NB4 (cell line): ENCODE results near the gene TLK1.
A peak's percentile ranks its signal among the peaks of the same experiment; 100 is the strongest.

ENCODE experiments used
- DNase-seq: peaks from one replicate; pipeline ENCODE4 v3.0.0; 2010; ENCODE audit warnings: low read depth
- H3K4me3 ChIP-seq: one replicate; pipeline ENCODE4 v1.5.1; 2011; ENCODE audit warnings: mild to moderate bottlenecking, low read depth, low read length, moderate library complexity
- CTCF ChIP-seq: IDR thresholded peaks from one replicate; pipeline ENCODE4 v1.5.1; 2012; ENCODE audit warnings: low read depth, low read length
- MYC ChIP-seq: IDR thresholded peaks from 2 replicates; pipeline ENCODE4 v1.6.1; 2011; ENCODE audit warnings: low read depth, low read length
- POLR2A ChIP-seq: IDR thresholded peaks from 2 replicates; pipeline ENCODE4 v1.6.1; 2011; ENCODE audit warnings: mild to moderate bottlenecking; ENCODE audit not compliant: insufficient read length; ENCODE audit errors: extremely low read depth
- TF ChIP-seq, protein P1 (sequence below): IDR thresholded peaks from 2 replicates; pipeline ENCODE4 v1.6.1; 2011; ENCODE audit warnings: low read depth, low read length

TLK1 gene

DNA sequence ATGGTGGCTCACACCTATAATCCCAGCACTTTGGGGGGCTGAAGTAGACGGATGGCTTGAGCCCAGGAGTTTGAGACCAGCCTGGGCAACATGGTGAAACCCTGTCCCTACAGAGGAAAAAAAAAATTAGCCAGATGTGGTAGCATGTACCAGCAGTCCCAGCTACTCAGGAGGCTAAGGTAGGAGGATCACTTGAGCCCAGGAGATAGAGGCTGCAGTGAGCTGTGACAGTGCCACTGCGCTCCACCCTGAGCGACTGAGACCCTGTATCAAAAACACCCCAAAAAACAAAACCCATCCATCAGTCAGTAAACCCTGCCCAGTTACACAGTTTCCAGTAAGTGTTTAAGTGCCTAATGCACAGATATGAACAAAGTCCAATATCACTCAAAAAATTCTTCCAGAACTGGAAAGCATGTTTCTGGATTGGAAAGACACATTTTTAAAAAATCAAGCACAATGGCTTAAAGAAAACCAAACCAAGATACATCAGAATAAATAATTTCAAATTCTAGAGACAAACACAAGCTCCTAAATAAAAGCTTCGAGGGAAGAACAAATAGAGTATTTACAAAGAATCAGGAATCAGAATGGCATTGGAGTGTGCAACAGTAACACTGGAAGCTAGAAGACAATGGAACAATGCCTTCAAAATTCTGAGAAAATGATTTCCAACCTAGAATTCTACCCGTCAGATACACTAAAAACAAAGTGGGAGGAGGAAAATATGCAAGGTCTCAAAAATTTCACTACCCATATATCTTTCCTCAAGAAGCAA is 72.4 kb downstream of the TLK1 start:
- TF ChIP-seq, protein P1, sequence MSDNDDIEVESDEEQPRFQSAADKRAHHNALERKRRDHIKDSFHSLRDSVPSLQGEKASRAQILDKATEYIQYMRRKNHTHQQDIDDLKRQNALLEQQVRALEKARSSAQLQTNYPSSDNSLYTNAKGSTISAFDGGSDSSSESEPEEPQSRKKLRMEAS: no peak
- TF ChIP-seq MYC: no peak
- no peak for TF ChIP-seq CTCF
- TF ChIP-seq POLR2A: no peak

GRCh38 chr2:171087547-171087946 is 73.1 kb downstream of the TLK1 start:
- no peak overlapping the region for H3K4me3 ChIP-seq
- no peak for DNase-seq
- TF ChIP-seq MYC: no peak
- no peak for TF ChIP-seq POLR2A
- TF ChIP-seq, protein P1: no peak
- TF ChIP-seq CTCF: no peak

More for the DNA sequence above, 72.4 kb downstream of the TLK1 start:
- DNase-seq: no peak
- no peak overlapping the region for H3K4me3 ChIP-seq

DNA sequence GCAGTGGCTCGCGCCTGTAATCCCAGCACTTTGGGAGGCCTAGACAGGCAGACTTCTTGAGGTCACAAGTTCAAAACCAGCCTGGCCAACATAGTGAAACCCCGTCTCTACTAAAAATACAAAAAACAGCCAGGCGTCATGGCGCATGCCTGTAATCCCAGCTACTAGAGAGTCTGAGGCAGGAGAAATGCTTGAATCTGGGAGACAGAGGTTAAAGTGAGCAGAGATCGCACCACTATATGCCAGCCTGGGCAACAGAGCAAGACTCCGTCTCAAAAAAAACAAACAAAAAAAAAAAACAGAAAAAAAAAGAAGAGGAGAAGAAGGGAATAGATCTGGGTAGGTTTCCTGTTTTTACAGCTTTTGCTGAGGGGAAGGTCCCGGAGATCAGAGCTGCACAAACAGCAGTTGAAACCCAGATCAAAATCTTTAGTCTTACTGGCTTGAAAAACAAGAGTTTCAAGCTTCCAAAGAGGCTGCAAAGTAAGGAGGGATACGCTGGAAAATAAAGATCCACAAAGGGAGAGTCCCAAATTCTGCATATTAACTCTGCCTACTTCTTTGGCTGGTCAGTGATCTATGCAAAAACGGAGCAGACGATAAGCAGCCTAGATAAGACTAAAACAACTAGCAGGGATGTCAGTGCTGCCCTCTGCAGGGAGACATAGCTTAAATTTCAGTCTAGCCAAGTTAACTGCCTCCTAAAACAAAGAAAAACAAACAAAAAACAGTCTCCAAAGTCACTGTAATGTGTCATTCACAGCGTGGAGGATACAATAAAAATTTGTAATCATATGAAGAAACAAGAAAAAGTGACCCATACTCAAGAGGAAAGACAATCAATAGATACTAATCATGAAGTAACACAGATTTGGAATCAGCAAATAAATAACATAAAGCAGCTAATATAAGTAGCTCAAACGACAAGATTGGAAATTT is 74.1 kb downstream of the TLK1 start:
- no peak overlapping the region for H3K4me3 ChIP-seq
- DNase-seq: peak; percentile 58
- no peak for TF ChIP-seq POLR2A
- peak; percentile 69 for TF ChIP-seq CTCF
- TF ChIP-seq MYC: no peak

DNA sequence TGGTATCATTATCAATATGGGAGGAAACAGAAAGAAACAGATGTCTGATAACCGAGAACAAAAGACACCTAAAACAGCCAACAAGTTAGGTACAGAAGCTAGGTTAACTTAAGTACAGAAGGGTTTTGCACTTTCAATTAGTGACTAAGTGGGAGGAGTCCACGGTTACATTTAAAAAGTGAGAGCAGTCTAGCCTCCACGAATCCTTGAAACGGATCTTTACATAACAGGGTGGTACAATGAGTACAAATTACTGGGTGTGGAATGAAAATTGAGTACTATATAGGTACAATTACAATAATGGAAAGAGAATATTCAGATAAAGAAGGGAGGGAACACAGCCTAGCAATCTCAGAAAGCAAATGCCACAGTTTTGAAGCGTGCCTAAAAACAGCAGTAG is 76.6 kb downstream of the TLK1 start:
- no peak for DNase-seq
- H3K4me3 ChIP-seq: no peak overlapping the region
- TF ChIP-seq, protein P1: no peak
- TF ChIP-seq CTCF: no peak
- no peak for TF ChIP-seq POLR2A
- no peak for TF ChIP-seq MYC

- no peak for TF ChIP-seq MYC
- TF ChIP-seq POLR2A: no peak
- TF ChIP-seq, protein P1: no peak
- no peak for TF ChIP-seq CTCF
- no peak overlapping the region for H3K4me3 ChIP-seq
- DNase-seq: no peak
Observed at GRCh38 chr2:171083451-171083850, 77.2 kb downstream of the TLK1 start.
